HepG2 (cell line): ENCODE results near the gene H6PD. TPM values are rescaled to one million over a fixed set of nuclear protein-coding genes. Genes with fewer than 3 reads are reported as not detected.

ENCODE experiments used
- ATAC-seq: fragments of 200-7000 bp; cut with Tn5 transposase; 3 replicates; pipeline ENCODE4 v1.9.1; 2020; ENCODE audit warnings: mild to moderate bottlenecking, moderate library complexity
- BruUV-seq: library from RNA; stranded (reverse); fragments of 400-500 nt; replicated peaks from 2 replicates; lab custom pipeline; 2021; lab: Mats Ljungman, UMichigan
- CTCF ChIA-PET: fragments of 300-600 bp; formaldehyde crosslinking; extraction: SDS; loops from one replicate; lab custom pipeline; 2021; ENCODE audit warnings: low total read pairs, inconsistent platforms, low intra/inter-chr PET ratio; lab: Yijun Ruan, JAX
- POLR2A ChIA-PET: fragments of 350-600 bp; sonication (Branson Sonifier 250); formaldehyde crosslinking; loops from one replicate; lab custom pipeline; 2020; ENCODE audit warnings: antibody characterized with exemption, inconsistent platforms; lab: Yijun Ruan, JAX
- DNase-seq: peaks from one replicate; pipeline ENCODE4 v3.0.0-alpha.2; 2015; ENCODE audit warnings: low spot score
- FAIRE-seq: peaks from 3 replicates; lab custom pipeline; 2011; peaks lifted over from hg19 to GRCh38; lab: Jason Lieb, UNC
- H2AFZ ChIP-seq: one replicate; pipeline ENCODE4 v1.6.1; 2011; ENCODE audit warnings: low read length, inconsistent platforms
- H3K27ac ChIP-seq: fragments of 300-600 bp; 3 replicates; pipeline ENCODE4 v1.8.0; 2011; ENCODE audit warnings: mixed run types, mild to moderate bottlenecking, mixed read lengths, low read length, inconsistent platforms; ENCODE audit not compliant: insufficient read depth; ENCODE audit errors: extremely low read length
- H3K27me3 ChIP-seq, 2 experiments: fragments of 200-600 bp in 1 of 2; 2 replicates in 1 of 2; 3 replicates in 1 of 2; pipeline versions ENCODE4 v1.6.0 to v1.8.0; 2011; ENCODE audit warnings: low read length in 2 of 2, mild to moderate bottlenecking in 2 of 2, moderate library complexity in 2 of 2, inconsistent platforms in 1 of 2; ENCODE audit not compliant: insufficient read depth in 2 of 2, control insufficient read depth in 1 of 2
- H3K36me3 ChIP-seq, 2 experiments: fragments of 200-600 bp in 1 of 2; replicated peaks in 1 of 2; 2 replicates in 1 of 2; 3 replicates in 1 of 2; pipeline versions ENCODE4 v1.5.1 to v1.8.0; 2011; ENCODE audit warnings: low read length in 2 of 2, inconsistent platforms in 1 of 2; ENCODE audit not compliant: insufficient read depth in 2 of 2, control insufficient read depth in 1 of 2
- H3K4me1 ChIP-seq: 2 replicates; pipeline ENCODE4 v1.5.1; 2012; ENCODE audit warnings: low read length, inconsistent platforms; ENCODE audit not compliant: insufficient read depth
- H3K4me2 ChIP-seq: 2 replicates; pipeline ENCODE4 v1.6.0; 2011; ENCODE audit warnings: low read depth, low read length, inconsistent platforms
- H3K4me3 ChIP-seq, 3 experiments: fragments of 200-600 bp in 1 of 3; sonication (generic), shearing (Covaris generic) in 1 of 3; replicated peaks in 1 of 3; 2 replicates each; pipeline ENCODE4 v1.5.1; 2011 to 2016; ENCODE audit warnings: low read length in 3 of 3, inconsistent platforms in 2 of 3, low read depth in 2 of 3, mild to moderate bottlenecking in 2 of 3, control low read depth in 1 of 3, mixed read lengths in 1 of 3; ENCODE audit not compliant: insufficient read depth in 1 of 3
- H3K79me2 ChIP-seq: one replicate; pipeline ENCODE4 v1.6.1; 2011; ENCODE audit warnings: low read length, inconsistent platforms; ENCODE audit not compliant: insufficient read depth
- H3K9ac ChIP-seq: 2 replicates; pipeline ENCODE4 v1.6.0; 2011; ENCODE audit warnings: mild to moderate bottlenecking, low read depth, low read length, inconsistent platforms; ENCODE audit not compliant: insufficient read depth
- H3K9me3 ChIP-seq: 2 replicates; pipeline ENCODE4 v1.5.1; 2012; ENCODE audit warnings: mild to moderate bottlenecking, low read length
- H4K20me1 ChIP-seq: 2 replicates; pipeline ENCODE4 v1.6.0; 2011; ENCODE audit warnings: inconsistent platforms, mild to moderate bottlenecking, low read length, moderate library complexity; ENCODE audit not compliant: insufficient read depth
- AGO2 ChIP-seq: fragments of 200-400 bp; formaldehyde crosslinking; optimal IDR thresholded peaks from 2 replicates; pipeline ENCODE3; 2017; ENCODE audit warnings: mild to moderate bottlenecking, low read depth, low read length, moderate library complexity
- ARHGAP35 ChIP-seq: sonication (generic); formaldehyde crosslinking; IDR thresholded peaks from 2 replicates; pipeline ENCODE4 v1.9.0; 2022; ENCODE audit warnings: mild to moderate bottlenecking, inconsistent platforms, moderate library complexity, missing genetic modification reagents, borderline replicate concordance
- ASH2L ChIP-seq: fragments of 300-600, 200-600 bp; sonication (generic); IDR thresholded peaks from 2 replicates; pipeline ENCODE4 v1.7.0; 2017; ENCODE audit warnings: low read depth, mild to moderate bottlenecking, moderate library complexity, mixed read lengths, low read length; ENCODE audit not compliant: insufficient read length
- BCLAF1 ChIP-seq: fragments of 450-650 bp; IDR thresholded peaks from 2 replicates; pipeline ENCODE4 v1.6.1; 2017; ENCODE audit warnings: mild to moderate bottlenecking
- GATA4 ChIP-seq: sonication (generic); IDR thresholded peaks from 2 replicates; pipeline ENCODE4 v1.6.1; 2016; ENCODE audit warnings: antibody characterized with exemption, low read depth, borderline replicate concordance
- JUN ChIP-seq: sonication (generic); formaldehyde crosslinking; IDR thresholded peaks from 2 replicates; pipeline ENCODE4 v1.4.0; 2020; ENCODE audit warnings: mild to moderate bottlenecking, missing genetic modification reagents
- SMAD3 ChIP-seq: sonication (generic); formaldehyde crosslinking; IDR thresholded peaks from 2 replicates; pipeline ENCODE4 v1.4.0; 2020; ENCODE audit warnings: missing genetic modification reagents
- TP53 ChIP-seq: sonication (generic); formaldehyde crosslinking; conservative IDR thresholded peaks from 2 replicates; pipeline ENCODE4 v1.4.0; 2020; ENCODE audit warnings: missing genetic modification reagents
- XRCC5 ChIP-seq: fragments of 200-400 bp; formaldehyde crosslinking; optimal IDR thresholded peaks from 2 replicates; pipeline ENCODE3; 2017; ENCODE audit warnings: mild to moderate bottlenecking, low read length
- ZBTB42 ChIP-seq: sonication (generic); formaldehyde crosslinking; IDR thresholded peaks from 2 replicates; pipeline ENCODE4 v1.5.0; 2020; ENCODE audit warnings: mild to moderate bottlenecking, missing genetic modification reagents
- ZFX ChIP-seq: sonication (generic); formaldehyde crosslinking; IDR thresholded peaks from 2 replicates; pipeline ENCODE4 v1.4.0; 2020; ENCODE audit warnings: mild to moderate bottlenecking, low read depth, missing genetic modification reagents, moderate library complexity
- ZIK1 ChIP-seq: sonication (generic); formaldehyde crosslinking; IDR thresholded peaks from 2 replicates; pipeline ENCODE4 v1.5.0; 2020; ENCODE audit warnings: mild to moderate bottlenecking, low read depth, missing genetic modification reagents, borderline replicate concordance
- ZKSCAN5 ChIP-seq: sonication (generic); formaldehyde crosslinking; IDR thresholded peaks from 2 replicates; pipeline ENCODE4 v1.5.1; 2020; ENCODE audit warnings: mild to moderate bottlenecking, missing genetic modification reagents
- ZNF205 ChIP-seq: IDR thresholded peaks from 2 replicates; pipeline ENCODE4 v1.6.1; 2018; ENCODE audit warnings: missing biosample characterization, missing genetic modification reagents
- ZNF274 ChIP-seq: sonication (generic); formaldehyde crosslinking; IDR thresholded peaks from 2 replicates; pipeline ENCODE4 v1.5.1; 2020; ENCODE audit warnings: mild to moderate bottlenecking, missing genetic modification reagents
- ZNF550 ChIP-seq: sonication (generic); formaldehyde crosslinking; IDR thresholded peaks from 2 replicates; pipeline ENCODE4 v1.4.0; 2020; ENCODE audit warnings: mild to moderate bottlenecking, missing genetic modification reagents, borderline replicate concordance
- ZNF564 ChIP-seq: sonication (generic); formaldehyde crosslinking; IDR thresholded peaks from 2 replicates; pipeline ENCODE4 v1.8.1; 2023; ENCODE audit warnings: mild to moderate bottlenecking, missing genetic modification reagents
- ZNF788 ChIP-seq: sonication (generic); formaldehyde crosslinking; IDR thresholded peaks from 2 replicates; pipeline ENCODE4 v1.5.0; 2020; ENCODE audit warnings: mild to moderate bottlenecking, missing genetic modification reagents, borderline replicate concordance
- ZNF883 ChIP-seq: sonication (generic); formaldehyde crosslinking; IDR thresholded peaks from 2 replicates; pipeline ENCODE4 v1.5.1; 2020; ENCODE audit warnings: mild to moderate bottlenecking, missing genetic modification reagents; ENCODE audit errors: not compliant biosample characterization
- WGBS: methylation state at CpG from one replicate; pipeline ENCODE4 v1.1.6; 2017; ENCODE audit warnings: low lambda C conversion rate; 5-methylcytosine and 5-hydroxymethylcytosine counted together
- in situ Hi-C: cut with HindIII; loops from 2 replicates; pipeline ENCODE4 v1.10.0; 2017; ENCODE audit warnings: low pct_unique_long_range_greater_than_20kb; ENCODE audit not compliant: extremely low pct_ligation_motif_present
- intact Hi-C: fragments of 100-400 bp; cut with micrococcal nuclease; formaldehyde crosslinking; loops from one replicate; pipeline ENCODE4 v1.10.0; 2022; ENCODE audit not compliant: unreplicated experiment
- polyA plus RNA-seq, 8 experiments: library from polyadenylated mRNA; depleted of rRNA in 3 of 8; stranded (reverse) in 7 of 8; unstranded in 1 of 8; fragments of >200 nt; fragmentation: Illumina TruSeq in 4 of 8; extraction: Trizol in 4 of 8; gene quantifications; 2 replicates each; pipeline versions ENCODE4 v1.2.1 to v1.2.3, GENCODE V29; 2011 to 2016; ENCODE audit warnings: low read depth in 4 of 8, missing spikeins in 1 of 8, mixed read lengths in 1 of 8; ENCODE audit not compliant: insufficient read depth in 1 of 8
- total RNA-seq, 5 experiments: library from RNA; depleted of rRNA; stranded (reverse); fragments of >200 nt; fragmentation: Illumina TruSeq; extraction: Trizol; gene quantifications; 2 replicates each; pipeline ENCODE4 v1.2.3, GENCODE V29; 2016; ENCODE audit warnings: low read depth in 1 of 5
- TF ChIP-seq, protein P1 (sequence below): sonication (generic); formaldehyde crosslinking; IDR thresholded peaks from 2 replicates; pipeline ENCODE4 v1.4.0; 2020; ENCODE audit warnings: missing genetic modification reagents; ENCODE audit errors: not compliant biosample characterization

H6PD gene
- total and polyA plus RNA-seq, 2 of the 13 experiments (the other 11 are each of a cell fraction or from before 2014, with no cell fraction given), result 9.3 to 14.1 TPM

GRCh38 chr1:9196129-9197040 lies 38.2 kb upstream of the H6PD start:
- no peaks in the 10 kb centered on the region for H3K36me3 ChIP-seq
- 6% methylated on average over 25 of the region's 31 CpGs for WGBS
- H3K4me2 ChIP-seq, result peak overlapping the region; percentile 85
- peaks cover 15 to 42% of the 10 kb centered on the region in 2 experiments for H3K27me3 ChIP-seq
- FAIRE-seq (peak; percentile 80), DNase-seq (peak; percentile 72), ATAC-seq (peak; percentile 60)
- ChIA-PET CTCF (interaction anchor here (0.8 to 2.2 kb wide), 4 partner anchors 15 to 86 kb away, joined by 3 to 21 read pairs (median 14); no protein-coding TSS in a partner anchor), POLR2A (interaction anchor here (0.6 to 2.6 kb wide), 8 partner anchors 14 to 53 kb away, joined by 3 to 25 read pairs (median 4); partner anchors contain the start of gene H6PD)
- H3K4me3 ChIP-seq, result peak overlapping the region; percentile 39 to 71 (median 53)
- no peak overlapping the region for H2AFZ ChIP-seq
- H3K4me1 ChIP-seq, result peaks cover 71% of the 10 kb centered on the region
- no peak overlapping the region for H3K27ac ChIP-seq
- no peaks in the 10 kb centered on the region for H3K79me2 ChIP-seq
- H3K9ac ChIP-seq, result peak overlapping the region; percentile 50; the same call in 1 of the 2 replicates
- TSS peak; percentile 88 for BruUV-seq
- in situ Hi-C loops (loop anchor here (5.0 kb wide), 2 partner anchors 54 to 84 kb away; no protein-coding TSS in a partner anchor), intact Hi-C loops (loop anchor here (1.0 to 5.0 kb wide), 4 partner anchors 15 to 86 kb away; partner anchors contain the start of gene H6PD)
- H4K20me1 ChIP-seq, result no peaks in the 10 kb centered on the region
- no peaks in the 10 kb centered on the region for H3K9me3 ChIP-seq
- TF ChIP-seq ZNF788 (CRISPR knock-in tag) (no peak), ZBTB42 (CRISPR knock-in tag) (no peak), ZNF274 (peak; percentile 65; the same call in 1 of the 2 replicates), GATA4 (no peak), ZIK1 (no peak), XRCC5 (peak; percentile 11), SMAD3 (CRISPR knock-in tag) (0 out of 2 replicates have a peak, but pooled peaks have one; percentile 43), ZNF205 (CRISPR knock-in tag) (0 out of 2 replicates have a peak, but pooled peaks have one; percentile 68), ASH2L (peak; percentile 40), ARHGAP35 (CRISPR knock-in tag) (0 out of 2 replicates have a peak, but pooled peaks have one; percentile 20), ZFX (0 out of 2 replicates have a peak, but pooled peaks have one; percentile 11), JUN (CRISPR knock-in tag) (no peak), ZNF550 (CRISPR knock-in tag) (no peak), AGO2 (no peak), ZNF564 (CRISPR knock-in tag) (no peak), BCLAF1 (no peak), ZNF883 (CRISPR knock-in tag) (no peak), TP53 (CRISPR knock-in tag) (0 out of 2 replicates have a peak, but pooled peaks have one; percentile 36), ZKSCAN5 (CRISPR knock-in tag) (no peak)
- TF ChIP-seq, protein P1, sequence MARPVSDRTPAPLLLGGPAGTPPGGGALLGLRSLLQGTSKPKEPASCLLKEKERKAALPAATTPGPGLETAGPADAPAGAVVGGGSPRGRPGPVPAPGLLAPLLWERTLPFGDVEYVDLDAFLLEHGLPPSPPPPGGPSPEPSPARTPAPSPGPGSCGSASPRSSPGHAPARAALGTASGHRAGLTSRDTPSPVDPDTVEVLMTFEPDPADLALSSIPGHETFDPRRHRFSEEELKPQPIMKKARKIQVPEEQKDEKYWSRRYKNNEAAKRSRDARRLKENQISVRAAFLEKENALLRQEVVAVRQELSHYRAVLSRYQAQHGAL (CRISPR knock-in tag), result peak; percentile 40
